Measurements from ENCODE around the gene IGFBP6.
"Not testable (repeated sequence)": the region's sequence is repeated elsewhere in the genome, so short reads cannot be mapped to it uniquely, and the experiment has no call there.

IGFBP6 gene

GRCh38 chr12:53071591-53072551, 25.6 kb upstream of the IGFBP6 start:
- no peak for DNase-seq

GRCh38 chr12:53073881-53074280, 23.6 kb upstream of the IGFBP6 start:
- DNase-seq, result no peak

DNA sequence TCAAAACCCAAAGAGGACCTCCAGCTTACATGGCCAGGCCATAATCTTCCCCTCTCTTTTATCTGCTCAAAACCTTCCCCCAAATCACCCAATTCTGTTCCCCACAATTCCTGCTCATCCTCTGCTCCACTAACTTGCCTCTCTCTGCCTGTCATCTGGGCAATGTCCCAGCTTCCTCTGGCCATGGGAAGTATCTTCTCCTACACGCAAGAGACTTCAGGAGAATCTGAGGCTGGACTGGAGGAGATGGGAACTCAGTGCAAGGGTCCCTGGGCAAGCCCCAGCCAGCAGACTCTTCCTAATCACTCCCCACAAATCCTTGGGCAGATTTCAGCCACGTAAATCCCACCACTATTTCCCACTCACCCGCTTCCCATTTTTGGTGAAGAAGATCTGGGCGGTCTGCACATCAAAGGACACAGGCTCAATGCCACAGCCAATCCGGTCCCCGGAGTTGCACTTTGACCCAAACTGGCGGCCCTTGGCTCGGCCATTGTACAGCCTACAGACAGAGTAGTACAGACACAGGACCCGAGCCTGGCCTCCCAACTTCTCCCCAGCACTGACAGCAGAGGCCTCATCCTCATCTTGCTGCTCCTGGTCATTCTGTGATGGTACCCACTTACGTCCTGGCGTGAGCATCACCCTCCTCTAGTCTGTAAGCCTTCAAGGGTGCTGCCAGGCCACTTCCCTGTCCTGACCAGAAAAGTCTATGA, 23.0 kb upstream of the IGFBP6 start:
- DNase-seq, result no peak

GRCh38 chr12:53074999-53075370, 22.5 kb upstream of the IGFBP6 start:
- DNase-seq, result no peak

GRCh38 chr12:53076461-53076860, 21.0 kb upstream of the IGFBP6 start:
- no peak for DNase-seq

DNA sequence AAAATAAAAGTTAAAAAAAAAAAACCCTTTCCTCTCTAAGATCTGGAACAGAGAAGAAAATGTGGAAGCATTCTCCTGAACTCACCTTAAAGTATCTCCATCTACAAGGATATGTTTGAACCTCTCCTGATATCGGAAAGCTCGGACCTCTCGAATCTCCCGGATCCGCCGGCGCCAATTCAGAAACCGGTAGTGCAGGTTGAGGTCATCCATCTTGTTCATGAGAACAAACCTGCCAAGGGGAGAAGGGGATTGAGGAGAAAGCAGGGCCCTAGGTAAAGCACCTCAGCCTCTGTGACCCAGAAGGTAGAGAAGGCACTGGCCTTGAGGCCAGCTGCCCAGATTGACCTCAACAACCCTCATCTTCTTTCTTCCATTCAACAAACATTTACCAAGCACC, 20.4 kb upstream of the IGFBP6 start:
- DNase-seq, result no peak

- peak; percentile 67 for DNase-seq
Measured at GRCh38 chr12:53078425-53079225, 18.8 kb upstream of the IGFBP6 start.

GRCh38 chr12:53079226-53080117, 18.0 kb upstream of the IGFBP6 start, which contains the start of gene SPRYD3:
TSS of gene SPRYD3 (minus strand) at chr12:53079390. CDS start at chr12:53079333, 57 bp downstream.
- DNase-seq, result peak; percentile 97

- DNase-seq, result no peak
Measured at GRCh38 chr12:53082637-53083175, 14.8 kb upstream of the IGFBP6 start.

GRCh38 chr12:53086361-53086760, 11.1 kb upstream of the IGFBP6 start:
- DNase-seq, result no peak

GRCh38 chr12:53090105-53090504, 7.4 kb upstream of the IGFBP6 start:
- no peak for DNase-seq

DNA sequence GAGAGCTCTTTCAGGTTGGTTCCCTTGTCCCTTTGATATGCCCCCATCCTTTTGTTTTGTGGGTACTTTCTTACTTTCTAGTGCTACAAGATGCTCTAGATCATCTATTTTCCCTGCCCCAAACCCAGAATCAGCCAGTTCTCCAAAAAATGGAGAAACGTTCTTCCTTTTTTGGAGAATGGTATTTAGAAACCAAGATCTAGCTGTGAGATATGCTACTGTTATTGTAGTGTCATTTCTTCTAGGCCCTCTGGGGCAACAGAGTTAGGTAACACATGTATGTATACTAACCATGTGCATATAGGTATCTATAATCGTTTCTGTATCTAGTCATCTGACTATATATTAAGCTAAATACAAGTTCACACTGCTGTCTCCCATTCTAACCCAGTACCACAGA, 6.9 kb upstream of the IGFBP6 start:
- no peak for DNase-seq

DNA sequence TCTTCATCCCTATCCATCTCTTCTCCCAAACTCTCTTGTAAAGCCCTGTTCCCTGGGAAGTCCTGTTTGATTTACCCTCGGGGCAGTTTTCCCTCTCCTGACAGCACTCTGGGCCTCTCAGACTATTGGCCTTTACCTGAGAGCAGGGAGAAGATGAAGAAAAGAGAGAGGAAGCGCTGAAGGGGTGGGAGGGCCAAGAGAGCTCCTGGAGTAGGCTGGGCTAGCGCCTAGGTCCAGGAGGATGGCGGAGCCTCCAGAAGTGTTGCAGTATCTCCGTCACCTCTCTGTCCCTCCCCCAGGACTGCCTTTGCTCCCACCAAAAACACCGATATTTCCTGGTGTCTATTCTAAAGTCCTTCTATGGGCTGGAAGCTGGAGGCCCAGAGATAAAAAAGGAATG, 5.7 kb upstream of the IGFBP6 start:
- DNase-seq, result no peak

- DNase-seq, result no peak
Measured at GRCh38 chr12:53093777-53094393, 3.6 kb upstream of the IGFBP6 start.

DNA sequence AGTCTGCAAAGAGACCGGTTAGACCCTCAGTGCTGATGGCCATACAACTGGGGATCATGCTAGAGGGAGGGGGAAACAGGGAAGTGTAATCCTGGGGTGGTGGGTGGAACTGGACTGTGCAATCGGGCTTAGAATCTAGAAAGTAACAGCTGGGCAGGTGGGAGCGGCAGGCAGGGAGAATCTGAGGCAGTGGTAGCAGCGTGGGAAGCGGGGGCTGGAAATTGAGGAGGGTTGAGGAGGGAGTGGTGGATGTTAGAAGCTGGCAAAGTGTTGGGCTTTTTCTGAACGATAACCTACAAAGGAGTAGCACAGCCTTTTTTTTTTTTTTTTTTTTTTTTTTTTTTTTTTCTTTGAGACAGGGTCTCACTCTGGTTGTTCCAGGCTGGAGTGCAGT, 3.1 kb upstream of the IGFBP6 start:
- no peak for DNase-seq

DNA sequence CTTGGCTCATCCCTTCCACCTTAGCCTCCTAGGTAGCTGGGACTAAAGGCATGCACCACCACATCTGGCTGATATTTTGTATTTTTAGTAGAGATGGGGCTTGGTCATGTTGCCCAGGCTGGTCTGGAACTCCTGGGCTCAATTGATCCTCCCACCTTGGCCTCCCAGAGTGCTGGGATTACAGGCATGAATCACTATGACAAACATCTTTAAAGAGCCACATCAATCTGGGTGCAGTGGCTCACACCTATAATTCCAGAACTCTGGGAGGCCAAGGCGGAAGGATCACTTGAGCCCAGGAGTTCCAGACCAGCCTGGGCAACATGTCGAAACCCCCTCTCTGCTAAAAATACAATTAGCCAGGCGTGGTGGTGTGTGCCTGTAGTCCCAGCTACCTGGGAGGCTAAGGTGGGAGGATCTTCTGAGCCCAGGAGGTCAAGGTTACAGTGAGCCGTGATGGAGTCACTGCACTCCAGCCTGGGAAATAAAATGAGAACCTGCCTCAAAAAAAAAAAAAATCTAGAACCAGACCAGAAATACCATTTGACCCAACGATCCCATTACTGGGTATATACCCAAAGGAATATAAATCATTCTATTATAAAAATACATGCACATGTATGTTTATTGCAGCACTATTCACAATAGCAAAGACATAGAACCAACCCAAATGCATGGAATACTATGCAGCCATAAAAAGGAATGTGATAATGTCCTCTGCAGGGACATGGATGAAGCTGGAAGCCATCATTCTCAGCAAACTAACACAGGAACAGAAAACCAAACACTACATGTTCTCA, 2.5 kb upstream of the IGFBP6 start:
- not testable (repeated sequence) for DNase-seq

DNA sequence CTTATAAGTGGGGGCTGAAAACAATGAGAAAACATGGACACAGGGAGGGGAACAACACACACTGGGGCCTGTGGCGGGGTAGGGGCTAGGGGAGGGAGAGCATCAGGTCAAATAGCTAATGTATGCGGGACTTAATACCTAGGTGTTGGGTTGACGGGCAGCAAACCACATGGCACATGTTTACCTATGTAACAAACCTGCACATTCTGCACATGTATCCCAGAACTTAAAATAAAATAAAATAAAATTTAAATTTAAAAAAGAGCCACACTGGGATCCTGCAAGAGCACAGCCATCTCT, 1.9 kb upstream of the IGFBP6 start:
- not testable (repeated sequence) for DNase-seq

- no peak for DNase-seq
Measured at GRCh38 chr12:53096089-53096741, 1.3 kb upstream of the IGFBP6 start.

- no peak for DNase-seq
Measured at GRCh38 chr12:53096759-53097158, 708 bp upstream of the IGFBP6 start.

DNA sequence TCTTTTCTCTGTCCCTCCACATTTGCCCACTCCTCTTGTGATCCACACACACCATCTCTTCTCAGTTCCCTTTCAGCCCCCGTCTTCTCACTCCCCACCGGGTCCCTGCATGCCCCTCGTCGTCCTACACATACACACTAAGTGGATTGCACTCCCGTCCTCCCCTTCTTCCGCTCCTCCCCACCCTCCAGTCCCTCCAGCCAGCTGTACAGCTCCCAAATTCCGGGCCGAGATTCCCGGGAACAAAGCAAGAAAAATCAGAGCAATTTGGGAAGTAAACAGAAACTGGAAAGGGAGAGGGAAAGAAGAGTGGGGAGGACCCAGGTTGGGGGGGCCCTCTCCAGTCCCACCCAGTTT, 282 bp upstream of the IGFBP6 start:
- no peak for DNase-seq

All from activated CD4-positive, alpha-beta T cell treated with anti-CD3 and anti-CD28 coated beads for 48 hours (primary cell).